Measurements from ENCODE around the gene GLIS1.

GLIS1 gene

DNA sequence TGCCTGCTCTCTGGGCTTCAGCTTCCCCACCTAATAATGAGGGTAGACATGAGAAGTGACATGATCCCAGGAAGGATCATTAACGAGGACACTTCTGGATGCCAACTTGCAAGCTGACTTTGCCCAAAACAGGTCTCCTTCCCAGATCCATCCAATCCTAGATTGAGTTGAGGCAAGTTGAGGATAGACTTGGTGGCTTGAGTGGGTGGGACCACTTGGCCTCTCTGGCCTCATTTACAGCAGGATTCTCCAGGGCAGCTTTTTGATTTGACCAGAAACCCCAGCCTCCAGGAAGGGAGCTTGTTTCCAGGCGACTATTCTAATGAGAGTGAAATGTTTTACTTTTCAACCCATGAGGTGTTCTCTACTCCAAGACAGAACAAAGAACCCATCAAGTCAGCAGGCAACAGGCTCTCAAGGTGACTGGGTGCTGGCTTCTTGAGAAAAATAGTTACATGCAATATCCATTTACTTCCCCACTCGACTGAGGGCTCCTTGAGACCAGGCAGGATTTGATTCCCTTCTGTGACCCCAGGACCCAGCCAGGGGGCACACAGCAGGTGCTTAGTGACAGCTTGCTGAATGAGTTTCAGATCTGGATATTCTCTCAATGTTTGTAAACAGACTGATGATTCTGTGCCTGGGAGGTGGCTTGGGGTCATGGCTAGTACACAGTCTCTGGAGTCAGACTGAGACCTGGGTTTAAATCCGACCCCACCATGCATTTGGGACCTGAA is 151.5 kb downstream of the GLIS1 start:
- no peak for DNase-seq
- no peaks in the 10 kb centered on the region for H3K79me2 ChIP-seq (ENCODE audit: insufficient read depth, low read length)
- H3K27ac ChIP-seq (ENCODE audit: low read length), result no peak overlapping the region
- ATAC-seq (ENCODE audit: insufficient read depth, low read depth), result no peak
- H3K4me3 ChIP-seq (ENCODE audit: low read depth in 1 of 2, low read length in 2 of 2), result no peak overlapping the region
- H3K4me1 ChIP-seq (ENCODE audit: insufficient read depth, low read length), result peaks cover 13% of the 10 kb centered on the region
- TF ChIP-seq EZH2 (IDR thresholded peaks at IDR 0.05; ENCODE audit: borderline replicate concordance, low read depth, low read length, severe bottlenecking), result no peak
- TF ChIP-seq, protein P1, sequence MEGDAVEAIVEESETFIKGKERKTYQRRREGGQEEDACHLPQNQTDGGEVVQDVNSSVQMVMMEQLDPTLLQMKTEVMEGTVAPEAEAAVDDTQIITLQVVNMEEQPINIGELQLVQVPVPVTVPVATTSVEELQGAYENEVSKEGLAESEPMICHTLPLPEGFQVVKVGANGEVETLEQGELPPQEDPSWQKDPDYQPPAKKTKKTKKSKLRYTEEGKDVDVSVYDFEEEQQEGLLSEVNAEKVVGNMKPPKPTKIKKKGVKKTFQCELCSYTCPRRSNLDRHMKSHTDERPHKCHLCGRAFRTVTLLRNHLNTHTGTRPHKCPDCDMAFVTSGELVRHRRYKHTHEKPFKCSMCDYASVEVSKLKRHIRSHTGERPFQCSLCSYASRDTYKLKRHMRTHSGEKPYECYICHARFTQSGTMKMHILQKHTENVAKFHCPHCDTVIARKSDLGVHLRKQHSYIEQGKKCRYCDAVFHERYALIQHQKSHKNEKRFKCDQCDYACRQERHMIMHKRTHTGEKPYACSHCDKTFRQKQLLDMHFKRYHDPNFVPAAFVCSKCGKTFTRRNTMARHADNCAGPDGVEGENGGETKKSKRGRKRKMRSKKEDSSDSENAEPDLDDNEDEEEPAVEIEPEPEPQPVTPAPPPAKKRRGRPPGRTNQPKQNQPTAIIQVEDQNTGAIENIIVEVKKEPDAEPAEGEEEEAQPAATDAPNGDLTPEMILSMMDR (IDR thresholded peaks at IDR 0.05; ENCODE audit: borderline replicate concordance, extremely low read depth, low read length, poor library complexity, severe bottlenecking), result no peak
- H2AFZ ChIP-seq (ENCODE audit: low read depth, low read length), result no peak overlapping the region
- no peaks in the 10 kb centered on the region for H3K27me3 ChIP-seq (ENCODE audit: insufficient read depth, low read length, poor library complexity)
- H3K9ac ChIP-seq (ENCODE audit: low read depth, low read length), result no peak overlapping the region
- H3K9me3 ChIP-seq (ENCODE audit: insufficient read depth, low read length, severe bottlenecking), result no peaks in the 10 kb centered on the region
- no peak overlapping the region for H3K4me2 ChIP-seq (ENCODE audit: insufficient read depth, low read length)
- 0 out of 2 replicates have a peak, but pooled peaks cover 4% of the 10 kb centered on the region for H4K20me1 ChIP-seq (ENCODE audit: insufficient read depth, low read length)
- H3K36me3 ChIP-seq (ENCODE audit: insufficient read depth, low read length), result no peaks in the 10 kb centered on the region

GRCh38 chr1:53586765-53587164 is 152.2 kb downstream of the GLIS1 start:
- no peak overlapping the region for H2AFZ ChIP-seq (ENCODE audit: low read depth, low read length)
- H3K4me1 ChIP-seq (ENCODE audit: insufficient read depth, low read length), result peaks cover 13% of the 10 kb centered on the region
- ATAC-seq (ENCODE audit: insufficient read depth, low read depth) (no peak), DNase-seq (no peak)
- H3K36me3 ChIP-seq (ENCODE audit: insufficient read depth, low read length), result no peaks in the 10 kb centered on the region
- H3K79me2 ChIP-seq (ENCODE audit: insufficient read depth, low read length), result no peaks in the 10 kb centered on the region
- no peaks in the 10 kb centered on the region for H3K27me3 ChIP-seq (ENCODE audit: insufficient read depth, low read length, poor library complexity)
- no peak overlapping the region for H3K27ac ChIP-seq (ENCODE audit: low read length)
- no peak overlapping the region for H3K4me2 ChIP-seq (ENCODE audit: insufficient read depth, low read length)
- no peak overlapping the region for H3K4me3 ChIP-seq (ENCODE audit: low read depth in 1 of 2, low read length in 2 of 2)
- H3K9ac ChIP-seq (ENCODE audit: low read depth, low read length), result no peak overlapping the region
- no peak for TF ChIP-seq EZH2 (IDR thresholded peaks at IDR 0.05; ENCODE audit: borderline replicate concordance, low read depth, low read length, severe bottlenecking)
- TF ChIP-seq, protein P1 (IDR thresholded peaks at IDR 0.05; ENCODE audit: borderline replicate concordance, extremely low read depth, low read length, poor library complexity, severe bottlenecking), result no peak
- H3K9me3 ChIP-seq (ENCODE audit: insufficient read depth, low read length, severe bottlenecking), result no peaks in the 10 kb centered on the region
- H4K20me1 ChIP-seq (ENCODE audit: insufficient read depth, low read length), result 0 out of 2 replicates have a peak, but pooled peaks cover 4% of the 10 kb centered on the region

GRCh38 chr1:53585565-53585964 is 153.4 kb downstream of the GLIS1 start:
- Histone ChIP-seq H3K4me1 (ENCODE audit: insufficient read depth, low read length) (peaks cover 13% of the 10 kb centered on the region), H3K36me3 (ENCODE audit: insufficient read depth, low read length) (no peaks in the 10 kb centered on the region), H3K9ac (ENCODE audit: low read depth, low read length) (no peak overlapping the region), H3K79me2 (ENCODE audit: insufficient read depth, low read length) (no peaks in the 10 kb centered on the region), H2AFZ (ENCODE audit: low read depth, low read length) (no peak overlapping the region), H3K27ac (ENCODE audit: low read length) (no peak overlapping the region), H3K27me3 (ENCODE audit: insufficient read depth, low read length, poor library complexity) (no peaks in the 10 kb centered on the region), H3K4me3 (ENCODE audit: low read depth in 1 of 2, low read length in 2 of 2) (no peak overlapping the region), H3K4me2 (ENCODE audit: insufficient read depth, low read length) (no peak overlapping the region), H4K20me1 (ENCODE audit: insufficient read depth, low read length) (0 out of 2 replicates have a peak, but pooled peaks cover 4% of the 10 kb centered on the region), H3K9me3 (ENCODE audit: insufficient read depth, low read length, severe bottlenecking) (no peaks in the 10 kb centered on the region)
- ATAC-seq (ENCODE audit: insufficient read depth, low read depth) (no peak), DNase-seq (no peak)
- TF ChIP-seq EZH2 (IDR thresholded peaks at IDR 0.05; ENCODE audit: borderline replicate concordance, low read depth, low read length, severe bottlenecking), result no peak
- TF ChIP-seq, protein P1 (IDR thresholded peaks at IDR 0.05; ENCODE audit: borderline replicate concordance, extremely low read depth, low read length, poor library complexity, severe bottlenecking), result no peak

Measured in DND-41 (cell line).